Stomach (tissue), 4 donors: ENCODE results near the gene EML6.

Source experiments
- CTCF ChIP-seq, 7 experiments: fragments of 450-650 bp in 4 of 7; fragments of 200-600 bp in 3 of 7; sonication (generic) in 3 of 7; IDR thresholded peaks; one replicate each; pipeline ENCODE4 v1.5.1; 2016 to 2019; ENCODE audit warnings: antibody characterized with exemption in 7 of 7, control low read depth in 2 of 7, mild to moderate bottlenecking in 1 of 7
- EP300 ChIP-seq: sonication (generic); formaldehyde crosslinking; IDR thresholded peaks from one replicate; pipeline ENCODE4 v1.6.1; 2017; ENCODE audit warnings: antibody characterized with exemption

GRCh38 chr2:54773838-54774237 is 50.4 kb downstream of the EML6 start:
- TF ChIP-seq CTCF (IDR thresholded peaks at IDR 0.05): no peak
- TF ChIP-seq EP300: no peak
